GM19463 (cell line): ENCODE data around the gene POC5.
"Not testable (repeated sequence)": the region's sequence is repeated elsewhere in the genome, so short reads cannot be mapped to it uniquely, and the experiment has no call there.

Experiments
- ATAC-seq: cut with Tn5 transposase; IDR thresholded peaks from one replicate; pipeline ENCODE4 v1.9.1; 2021; ENCODE audit warnings: mild to moderate bottlenecking, moderate library complexity; ENCODE audit not compliant: unreplicated experiment

POC5 gene

GRCh38 chr5:75706016-75706415, 11.2 kb downstream of the POC5 start:
- ATAC-seq: no peak

GRCh38 chr5:75701856-75702255, 15.4 kb downstream of the POC5 start:
- ATAC-seq: no peak

GRCh38 chr5:75695472-75696351, 21.5 kb downstream of the POC5 start:
- not testable (repeated sequence) for ATAC-seq

- ATAC-seq: no peak
These were observed 22.5 kb downstream of the POC5 start for GRCh38 chr5:75694781-75695180.

GRCh38 chr5:75690669-75691068, 26.6 kb downstream of the POC5 start:
- ATAC-seq: no peak

- ATAC-seq: no peak
These were observed 30.8 kb downstream of the POC5 start for GRCh38 chr5:75686480-75686879.

- ATAC-seq: no peak
These were observed 32.1 kb downstream of the POC5 start for GRCh38 chr5:75685141-75685540.

- no peak for ATAC-seq
These were observed 36.0 kb downstream of the POC5 start for GRCh38 chr5:75681125-75681830.

- ATAC-seq: no peak
These were observed 39.1 kb downstream of the POC5 start for GRCh38 chr5:75678155-75678554.

- no peak for ATAC-seq
These were observed 39.6 kb downstream of the POC5 start for GRCh38 chr5:75677607-75678006.

GRCh38 chr5:75675783-75676182, 41.5 kb downstream of the POC5 start:
- ATAC-seq: no peak

- ATAC-seq: no peak
These were observed 44.6 kb downstream of the POC5 start for GRCh38 chr5:75672616-75673015.

- ATAC-seq: no peak
These were observed 45.7 kb downstream of the POC5 start for GRCh38 chr5:75671506-75671905.

- no peak for ATAC-seq
These were observed 46.7 kb downstream of the POC5 start for GRCh38 chr5:75670577-75670976.

- ATAC-seq: peak; percentile 92
These were observed 48.1 kb downstream of the POC5 start for GRCh38 chr5:75668977-75669689.

- peak; percentile 3 for ATAC-seq
These were observed 48.8 kb downstream of the POC5 start for GRCh38 chr5:75668445-75668844.

GRCh38 chr5:75667586-75667985, 49.7 kb downstream of the POC5 start:
- ATAC-seq: no peak

GRCh38 chr5:75666801-75667200, 50.4 kb downstream of the POC5 start:
- ATAC-seq: no peak

- no peak for ATAC-seq
These were observed 52.3 kb downstream of the POC5 start for GRCh38 chr5:75664979-75665378.

GRCh38 chr5:75663579-75664284, 53.5 kb downstream of the POC5 start:
- no peak for ATAC-seq

GRCh38 chr5:75662061-75662460, 55.2 kb downstream of the POC5 start:
- no peak for ATAC-seq
